ENCODE data around the gene CUX1.
"Not testable (repeated sequence)": the region's sequence is repeated elsewhere in the genome, so short reads cannot be mapped to it uniquely, and the experiment has no call there.

Gene CUX1

DNA sequence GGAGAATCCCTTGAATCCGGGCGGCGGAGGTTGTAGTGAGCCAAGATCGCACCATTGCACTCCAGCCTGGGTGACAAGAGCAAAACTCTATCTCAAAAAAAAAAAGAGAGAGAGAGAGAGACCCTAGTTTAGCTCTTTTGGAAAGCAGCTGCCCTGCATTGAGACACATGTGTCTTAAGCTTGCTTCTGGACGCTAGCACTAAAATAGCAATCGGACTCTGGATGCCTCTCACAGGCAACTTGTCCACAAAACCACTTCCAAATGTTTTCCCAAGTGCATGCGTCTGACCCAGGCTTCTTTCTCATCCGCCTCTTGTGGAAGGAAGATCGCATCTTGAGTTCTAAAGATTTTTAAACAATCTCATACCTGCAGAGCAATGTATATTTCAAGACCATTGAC, 182.7 kb downstream of the CUX1 start:
- DNase-seq (ENCODE audit: low read depth in 2 of 3, low spot score in 1 of 3), result no peak

DNA sequence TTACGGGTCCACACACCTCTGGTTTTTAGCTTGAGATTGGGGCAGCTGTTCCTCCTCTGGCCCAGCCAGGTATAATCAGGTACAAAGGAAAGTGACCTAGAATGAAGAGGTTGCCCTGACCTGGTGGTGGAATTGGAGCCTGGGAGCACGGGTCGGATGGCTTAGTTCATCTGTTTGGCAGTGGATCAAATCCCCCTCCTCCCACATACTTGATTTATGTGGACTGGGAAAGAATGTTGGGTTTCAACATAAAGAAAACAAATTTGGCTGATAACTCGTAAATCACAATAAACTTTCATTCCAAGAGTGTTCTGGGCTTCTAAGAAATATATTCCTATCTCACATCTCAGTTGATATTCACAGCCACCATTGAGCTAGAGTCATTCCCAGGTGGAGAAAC, 186.8 kb downstream of the CUX1 start:
- DNase-seq (ENCODE audit: low read depth in 2 of 3, low spot score in 1 of 3), result no peak

DNA sequence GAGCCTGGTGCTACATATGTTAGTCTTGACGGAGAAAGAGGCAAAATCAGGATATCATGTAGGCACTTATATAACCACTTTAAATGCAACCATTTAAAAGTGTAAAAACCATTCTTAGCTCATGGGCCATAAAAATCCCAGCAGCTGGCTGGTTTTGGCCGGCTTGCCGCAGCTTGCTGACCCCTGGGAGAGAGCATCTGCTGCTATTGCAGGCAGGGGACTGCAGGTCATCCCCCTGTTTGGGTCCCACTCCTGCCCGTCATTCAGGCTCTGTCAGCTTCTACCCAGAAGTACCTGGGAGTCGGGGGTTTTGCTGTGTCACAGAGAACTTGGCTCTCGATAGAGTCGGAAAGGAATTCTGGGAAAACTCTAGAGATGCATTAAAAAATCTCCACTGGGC, 187.4 kb downstream of the CUX1 start:
- no peak for DNase-seq (ENCODE audit: low read depth in 2 of 3, low spot score in 1 of 3)

DNA sequence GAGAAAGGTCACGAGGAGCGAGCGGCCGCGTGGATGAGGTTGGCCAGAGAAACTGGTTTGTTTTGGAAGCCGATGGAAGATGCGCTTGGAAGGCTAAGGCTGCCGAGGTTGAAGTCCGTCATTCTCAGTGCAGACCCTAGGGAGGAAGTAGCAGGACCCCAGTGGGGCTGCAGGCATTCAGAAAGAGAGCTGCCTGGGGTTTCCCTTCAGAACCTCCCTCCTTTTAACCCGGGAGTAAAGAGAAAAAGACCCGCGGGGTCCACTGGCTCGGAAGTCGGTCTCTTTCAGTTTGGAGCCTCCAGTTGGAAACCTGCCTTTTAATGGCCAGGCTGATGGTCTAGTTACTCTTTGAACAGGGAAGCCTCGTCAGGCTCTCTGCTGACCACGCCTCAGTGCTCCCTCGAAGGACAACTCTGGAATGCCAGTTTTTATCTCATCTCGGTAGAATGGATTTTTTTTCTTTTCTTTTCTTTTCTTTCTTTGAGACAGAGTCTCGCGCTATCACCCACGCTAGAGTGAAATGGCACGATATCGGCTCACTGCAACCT, 188.6 kb downstream of the CUX1 start:
- no peak for DNase-seq (ENCODE audit: low read depth in 2 of 3, low spot score in 1 of 3)

DNA sequence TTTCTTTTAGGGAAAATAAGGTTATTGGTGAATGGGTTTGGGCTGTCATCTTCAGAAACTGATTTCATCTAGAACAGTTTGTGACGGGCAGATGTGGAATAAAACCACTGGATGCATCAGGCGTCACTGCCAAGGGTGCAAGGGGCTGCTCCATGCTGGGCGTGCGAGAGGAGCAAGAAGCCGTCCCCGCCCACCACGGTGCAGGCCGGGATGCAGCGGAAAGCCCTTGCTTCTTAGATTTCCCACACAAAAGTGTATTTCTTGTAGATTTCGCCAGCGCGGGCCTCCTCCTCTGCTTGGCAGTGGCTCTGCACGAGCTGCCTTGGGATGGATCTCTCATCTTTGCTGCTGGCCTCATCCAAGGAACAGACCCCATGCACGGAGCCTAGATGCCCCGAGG, 189.3 kb downstream of the CUX1 start:
- DNase-seq (ENCODE audit: low read depth in 2 of 3, low spot score in 1 of 3), result no peak

DNA sequence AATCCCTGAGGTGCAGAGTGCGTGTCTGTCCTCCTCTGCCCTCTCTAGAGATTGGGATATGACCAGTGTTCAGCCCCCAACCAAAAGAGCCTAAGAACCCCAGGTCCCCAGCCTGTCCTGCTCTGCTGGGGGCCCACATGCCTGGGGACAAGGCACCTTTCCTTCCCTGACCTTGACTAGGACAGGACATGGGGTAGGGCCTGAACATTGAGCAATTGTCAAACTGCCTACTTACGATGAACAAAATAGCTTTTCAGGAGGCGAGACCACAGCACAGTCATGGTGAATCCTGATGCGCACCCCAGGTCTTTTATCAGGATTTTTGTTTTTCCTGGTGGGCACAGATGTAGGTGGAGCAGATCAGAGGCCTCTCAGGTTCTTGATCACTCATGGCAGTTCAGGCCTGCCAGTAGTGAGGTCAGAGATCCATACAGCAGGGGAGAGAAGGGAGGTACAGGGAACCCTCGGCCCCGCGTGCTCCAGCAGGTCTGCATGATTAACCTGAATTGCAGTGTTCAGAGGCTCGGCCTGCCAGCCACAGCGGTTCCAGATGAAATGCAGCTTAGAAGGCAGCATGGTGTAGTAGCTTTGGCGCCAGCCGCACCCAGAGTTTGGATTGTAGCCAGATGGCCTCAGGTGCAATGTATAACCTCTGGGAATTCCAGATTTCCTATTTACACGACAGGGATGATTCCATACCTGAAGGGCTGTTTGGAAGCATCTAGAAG, 191.3 kb downstream of the CUX1 start:
- DNase-seq (ENCODE audit: low read depth in 2 of 3, low spot score in 1 of 3), result no peak

DNA sequence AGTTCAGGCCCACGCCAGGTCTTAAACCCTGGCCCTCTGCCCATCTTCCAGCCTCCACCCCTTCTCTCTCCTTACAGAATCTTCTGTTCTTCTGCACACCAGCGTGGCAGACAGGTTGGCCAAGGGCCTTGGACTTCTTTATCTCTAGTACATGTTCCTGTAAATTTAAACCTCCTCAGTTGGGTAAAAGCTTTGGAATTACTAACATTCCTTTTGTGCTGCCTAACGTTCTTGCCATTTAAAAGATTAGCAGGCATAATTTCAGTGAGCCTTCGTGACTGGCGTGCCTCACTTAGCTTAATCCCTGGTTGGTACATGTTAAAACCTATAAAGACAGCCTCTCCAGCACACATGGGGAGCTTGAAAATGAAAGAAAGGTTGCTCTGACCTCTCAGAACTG, 192.2 kb downstream of the CUX1 start:
- DNase-seq (ENCODE audit: low read depth in 2 of 3, low spot score in 1 of 3), result no peak

DNA sequence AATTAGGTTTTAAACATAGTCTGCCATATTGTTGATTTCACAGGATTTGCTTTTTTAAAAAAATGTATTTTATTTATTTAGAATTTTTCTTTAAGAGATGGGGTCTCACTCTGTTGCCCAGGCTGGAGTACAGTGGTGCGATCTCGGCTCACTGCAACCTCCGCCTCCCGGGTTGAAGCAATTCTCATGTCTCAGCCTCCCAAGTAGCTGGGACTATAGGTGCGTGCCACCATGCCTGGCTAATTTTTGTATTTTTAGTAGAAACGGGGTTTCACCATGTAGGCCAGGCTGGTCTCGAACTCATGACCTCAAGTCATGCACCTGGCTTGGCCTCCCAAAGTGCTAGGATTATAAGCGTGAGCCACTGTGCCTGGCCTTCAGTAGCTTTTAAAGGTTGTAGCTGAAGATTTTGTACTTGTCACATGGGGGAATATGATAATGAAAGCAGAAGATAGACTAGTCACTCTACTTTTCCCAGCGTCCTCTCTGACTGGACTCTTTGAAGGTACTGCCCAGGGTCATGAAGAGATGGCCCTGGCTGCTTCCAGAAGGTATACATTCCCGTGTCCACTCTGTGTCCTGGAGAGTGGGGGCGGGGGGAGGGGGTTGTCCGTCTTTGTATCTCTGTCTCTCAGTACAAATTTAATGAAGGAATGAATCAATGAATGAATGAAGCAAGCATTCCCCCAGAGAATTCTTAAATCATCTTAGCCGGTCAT, 194.8 kb downstream of the CUX1 start:
- not testable (repeated sequence) for DNase-seq (ENCODE audit: low read depth in 2 of 3, low spot score in 1 of 3)

DNA sequence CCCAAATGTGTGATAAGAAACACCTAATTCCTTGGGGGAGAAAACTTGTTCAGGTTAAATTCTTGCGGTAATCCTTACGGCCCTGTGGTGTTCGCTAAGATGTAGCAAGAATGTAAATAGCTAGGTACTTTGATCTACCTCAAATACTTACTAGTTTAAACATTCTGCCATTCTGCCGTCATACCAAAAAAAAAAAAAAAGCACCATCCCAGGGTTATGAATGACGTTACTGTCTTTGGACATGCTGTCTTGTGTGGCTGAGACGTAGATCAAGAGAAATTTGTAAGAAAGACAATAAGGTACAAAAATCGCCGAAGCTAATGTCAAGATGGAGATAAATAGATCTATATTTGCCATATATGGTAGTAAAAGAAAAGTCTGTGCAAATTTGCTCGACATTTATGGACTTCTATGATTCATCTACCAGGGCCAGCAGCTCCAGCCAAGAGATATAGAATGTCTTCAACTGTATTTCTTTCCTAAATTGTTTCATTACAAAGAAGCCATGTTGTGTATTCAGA, 195.6 kb downstream of the CUX1 start:
- DNase-seq (ENCODE audit: low read depth in 2 of 3, low spot score in 1 of 3), result no peak

DNA sequence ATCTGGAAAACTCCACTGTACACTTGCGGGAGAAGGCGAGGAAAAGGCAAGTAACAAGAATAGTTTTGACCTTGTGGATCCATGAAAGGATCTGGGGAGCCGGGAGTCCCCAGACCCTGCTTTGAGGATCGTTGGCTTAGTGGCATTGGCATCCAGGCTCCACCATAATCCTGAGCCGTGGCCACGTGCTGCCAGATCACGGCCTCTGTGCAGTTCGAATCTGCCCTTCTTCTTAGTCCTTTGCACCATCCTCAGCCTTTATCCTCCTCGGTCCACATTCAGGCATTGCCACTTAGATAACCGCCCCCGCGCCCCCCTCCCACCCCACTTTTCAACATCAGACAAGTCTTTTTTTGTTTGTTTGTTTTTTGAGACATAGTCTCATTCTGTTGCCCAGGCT, 201.4 kb downstream of the CUX1 start:
- DNase-seq (ENCODE audit: low read depth in 2 of 3, low spot score in 1 of 3), result no peak

DNA sequence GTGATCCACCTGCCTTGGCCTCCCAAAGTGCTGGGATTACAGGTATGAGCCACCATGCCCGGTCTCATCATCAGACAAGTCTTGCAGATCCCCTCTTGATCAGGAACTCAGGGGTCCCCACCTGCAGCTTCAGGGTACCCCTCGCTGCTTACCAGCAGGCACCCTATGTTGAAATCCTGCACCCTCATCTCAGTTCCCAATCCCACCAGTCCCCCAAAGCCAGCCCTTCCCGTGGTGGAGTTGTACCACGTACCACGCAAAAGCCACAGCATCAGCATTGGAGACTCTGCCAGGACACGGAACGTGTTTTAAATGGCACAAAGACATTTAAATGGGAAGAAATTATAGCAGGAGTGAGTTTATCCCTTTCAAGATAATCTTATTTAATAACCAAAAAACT, 202.0 kb downstream of the CUX1 start:
- no peak for DNase-seq (ENCODE audit: low read depth in 2 of 3, low spot score in 1 of 3)

DNA sequence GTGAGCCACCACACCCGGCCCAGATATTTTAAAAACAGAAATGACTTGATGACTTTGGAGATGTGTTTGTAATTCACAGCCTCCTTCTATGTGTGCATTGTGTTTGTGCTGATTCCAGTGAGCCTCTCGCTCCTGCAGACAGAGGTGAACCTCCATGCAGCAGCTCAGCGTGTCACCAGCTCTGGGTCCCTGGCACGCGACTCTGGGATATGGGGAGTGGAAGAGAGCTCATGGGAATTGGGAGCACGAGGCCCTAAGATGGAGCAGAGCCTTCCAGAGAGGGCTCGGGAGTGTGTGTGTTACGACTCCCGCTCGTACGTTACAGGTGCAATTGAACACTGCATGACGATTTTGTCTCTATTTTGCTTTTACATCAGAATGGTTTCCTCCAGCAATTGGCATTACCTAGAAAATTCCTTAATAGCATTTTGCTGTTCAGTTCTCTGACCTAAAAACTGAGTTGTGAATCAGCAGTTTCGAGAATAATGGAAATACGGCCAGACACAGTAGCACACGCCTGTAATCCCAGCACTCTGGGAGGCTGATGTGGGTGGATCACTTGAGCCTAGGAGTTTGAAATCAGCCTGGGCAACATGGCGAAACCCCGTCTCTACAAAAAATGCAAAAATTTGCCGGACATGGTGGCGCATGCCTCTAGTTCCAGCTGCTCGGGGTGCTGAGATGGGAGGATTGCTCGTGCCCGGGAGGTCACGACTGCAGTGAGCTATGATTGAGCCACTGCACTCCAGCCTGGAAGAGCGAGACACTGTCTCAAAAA, 204.6 kb downstream of the CUX1 start:
- DNase-seq (ENCODE audit: low read depth in 2 of 3, low spot score in 1 of 3), result no peak

DNA sequence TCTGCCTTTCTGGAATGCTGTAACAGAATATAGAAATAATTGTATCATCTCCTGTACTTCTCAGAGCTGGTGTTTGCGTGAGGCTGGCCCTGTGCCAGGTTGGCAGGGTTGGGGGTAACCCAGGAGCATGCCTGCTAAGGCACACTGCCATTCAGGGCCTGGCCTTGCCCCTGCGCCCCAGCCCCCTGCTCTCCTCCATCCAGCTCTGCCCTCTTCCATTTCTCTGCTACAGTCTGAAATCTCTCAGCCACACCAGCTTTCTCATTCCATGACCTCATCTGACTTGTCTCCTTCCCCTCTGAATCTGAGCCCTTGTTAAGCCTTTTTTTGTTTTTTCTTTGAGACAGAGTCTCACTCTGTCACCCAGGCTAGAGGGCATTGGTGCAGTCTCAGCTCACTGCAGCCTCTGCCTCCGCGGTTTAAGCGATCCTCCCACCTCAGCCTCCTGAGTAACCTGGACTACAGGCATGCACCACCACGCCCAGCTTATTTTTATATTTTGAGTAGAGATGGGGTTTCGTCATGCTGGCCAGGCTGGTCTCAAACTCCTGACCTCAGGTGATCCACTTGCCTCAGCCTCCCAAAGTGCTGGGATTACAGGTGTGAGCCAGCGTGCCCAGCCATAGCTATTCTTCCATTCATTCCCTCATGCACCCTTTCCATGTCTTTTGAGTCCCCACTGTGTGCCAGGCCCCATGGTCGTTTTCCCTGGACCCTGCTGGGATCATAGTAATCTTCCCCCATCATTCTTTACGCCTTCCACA, 206.8 kb downstream of the CUX1 start:
- DNase-seq (ENCODE audit: low read depth in 2 of 3, low spot score in 1 of 3), result no peak

DNA sequence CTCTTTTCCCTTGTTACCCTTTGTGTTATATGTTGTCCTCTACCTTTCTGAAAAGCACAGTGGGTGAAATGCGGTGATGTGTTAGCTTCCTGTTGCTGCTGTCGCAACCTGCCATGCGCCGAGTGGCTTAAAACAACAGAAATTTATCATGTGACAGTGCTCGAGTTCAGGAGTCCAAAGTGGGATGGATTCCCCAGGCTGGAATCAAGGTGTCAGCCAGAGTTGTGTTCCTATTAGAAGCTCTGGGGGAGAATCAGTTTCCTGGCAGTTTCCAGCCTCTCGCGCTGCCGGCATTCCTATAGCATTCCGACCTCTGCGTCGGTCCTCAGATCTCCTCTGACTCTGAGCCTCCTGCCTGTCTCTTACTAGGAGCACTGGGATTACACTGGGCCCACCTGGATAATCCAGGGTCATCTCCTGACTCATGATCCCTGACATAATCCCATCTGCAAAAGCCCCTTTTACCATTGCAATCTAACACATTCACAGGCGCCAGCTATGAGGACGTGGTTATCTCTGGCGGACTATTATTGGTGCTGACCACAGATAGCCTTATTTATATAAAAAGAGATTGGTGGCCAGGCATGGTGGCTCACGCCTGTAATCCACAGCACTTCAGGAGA, 207.5 kb downstream of the CUX1 start:
- no peak for DNase-seq (ENCODE audit: low read depth in 2 of 3, low spot score in 1 of 3)

DNA sequence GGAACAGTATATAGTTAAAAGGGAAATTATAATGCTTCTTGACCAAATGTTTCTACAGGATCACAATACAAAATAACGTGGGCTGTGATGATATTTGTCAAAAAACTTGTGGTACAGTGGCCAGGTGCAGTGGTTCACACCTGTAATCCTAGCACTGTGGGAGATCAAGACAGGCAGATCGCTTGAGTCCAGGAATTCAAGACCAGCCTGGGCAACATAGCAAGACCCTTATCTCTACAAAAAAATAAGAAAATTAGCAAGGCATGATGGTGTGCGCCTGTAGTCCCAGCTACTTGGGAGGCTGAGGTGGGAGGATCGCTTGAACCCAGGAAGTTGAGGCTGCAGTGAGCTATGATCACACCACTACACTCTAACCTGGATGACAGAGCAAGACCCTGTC, 208.4 kb downstream of the CUX1 start:
- DNase-seq (ENCODE audit: low read depth in 2 of 3, low spot score in 1 of 3), result not testable (repeated sequence)

DNA sequence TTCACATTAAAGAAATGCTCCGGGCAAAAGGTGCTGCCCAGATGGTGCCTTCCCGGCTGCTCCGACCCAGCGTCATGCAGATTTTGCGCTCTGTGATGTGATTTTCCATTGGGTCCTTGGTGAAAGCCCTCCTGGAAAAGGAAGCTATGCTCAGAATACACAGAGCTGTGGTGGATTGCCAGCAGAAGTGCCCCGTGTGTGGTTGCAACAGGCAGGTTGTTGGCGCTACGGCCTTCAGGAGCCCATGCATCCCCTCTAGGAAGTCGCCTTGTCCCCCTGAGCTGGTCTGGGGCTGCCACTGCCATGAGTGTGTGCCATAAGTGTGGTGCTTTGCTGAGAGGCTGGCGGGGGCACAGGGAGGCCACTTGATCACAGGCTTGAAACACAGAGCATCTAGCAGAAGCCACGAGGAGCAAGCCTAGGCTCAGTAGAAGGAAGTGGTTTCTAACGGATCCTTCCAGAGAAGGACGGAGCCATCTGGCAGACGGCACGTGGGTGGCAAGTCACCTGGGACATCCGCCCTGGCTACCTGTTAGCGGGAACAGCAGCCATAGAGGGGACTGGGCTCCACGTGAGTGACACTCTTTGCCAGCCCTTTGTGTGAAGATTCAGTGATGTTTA, 210.9 kb downstream of the CUX1 start:
- no peak for DNase-seq (ENCODE audit: low read depth in 2 of 3, low spot score in 1 of 3)

DNA sequence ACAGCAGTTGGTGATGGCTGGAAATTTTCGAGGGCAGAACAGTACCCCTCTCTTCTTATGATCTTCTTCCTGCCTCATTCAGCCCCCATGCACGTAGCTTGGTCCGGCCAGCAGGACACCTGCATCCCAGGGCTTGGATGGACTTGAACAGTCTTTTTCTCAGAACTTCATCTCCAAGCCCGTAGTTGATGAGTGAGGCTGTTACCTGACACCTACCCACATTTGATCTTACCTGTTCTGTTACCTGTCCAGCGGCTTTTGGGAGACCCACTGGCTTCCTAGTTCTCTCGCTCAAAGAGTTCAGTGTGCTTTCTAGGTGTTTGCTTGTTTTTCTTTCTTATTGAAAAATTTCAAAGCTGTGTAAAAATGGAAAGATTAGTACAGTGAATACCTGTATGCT, 212.2 kb downstream of the CUX1 start:
- no peak for DNase-seq (ENCODE audit: low read depth in 2 of 3, low spot score in 1 of 3)

DNA sequence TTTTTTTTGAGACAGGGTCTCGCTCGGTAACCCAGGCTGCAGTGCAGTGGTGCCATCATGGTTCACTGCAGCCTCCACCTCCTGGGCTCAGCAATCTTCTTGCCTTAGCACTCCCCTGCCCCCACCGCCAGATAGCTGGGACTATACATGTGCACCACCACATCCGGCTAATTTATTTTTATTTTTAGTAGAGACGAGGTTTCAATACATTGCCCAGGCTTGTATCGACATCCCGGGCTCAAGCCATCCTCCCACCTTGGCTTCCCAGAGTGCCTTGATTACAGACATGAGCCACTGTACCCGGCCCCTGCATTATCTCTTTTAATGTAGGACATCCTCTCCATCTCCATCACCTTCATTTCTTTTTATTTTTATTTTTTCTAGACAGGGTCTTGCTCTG, 213.3 kb downstream of the CUX1 start:
- DNase-seq (ENCODE audit: low read depth in 2 of 3, low spot score in 1 of 3), result no peak

DNA sequence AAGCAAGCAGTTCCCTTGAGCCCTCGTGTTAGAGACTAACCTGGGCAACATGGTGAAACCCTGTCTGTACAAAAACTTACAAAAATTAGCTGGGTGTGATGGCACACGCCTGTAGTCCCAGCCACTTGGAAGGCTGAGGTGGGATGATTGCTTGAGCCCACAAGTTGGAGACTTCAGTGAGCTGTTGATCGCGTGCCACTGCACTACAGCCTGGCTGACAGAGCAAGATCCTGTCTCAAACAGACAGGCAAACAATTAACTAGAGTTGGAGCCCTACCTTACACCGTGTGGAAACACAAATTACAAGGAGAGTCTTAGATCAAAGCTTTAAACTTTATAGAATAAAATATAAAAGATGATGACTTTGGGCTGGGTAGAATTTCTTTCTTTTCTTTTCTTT, 219.5 kb downstream of the CUX1 start:
- DNase-seq (ENCODE audit: low read depth in 2 of 3, low spot score in 1 of 3), result no peak

DNA sequence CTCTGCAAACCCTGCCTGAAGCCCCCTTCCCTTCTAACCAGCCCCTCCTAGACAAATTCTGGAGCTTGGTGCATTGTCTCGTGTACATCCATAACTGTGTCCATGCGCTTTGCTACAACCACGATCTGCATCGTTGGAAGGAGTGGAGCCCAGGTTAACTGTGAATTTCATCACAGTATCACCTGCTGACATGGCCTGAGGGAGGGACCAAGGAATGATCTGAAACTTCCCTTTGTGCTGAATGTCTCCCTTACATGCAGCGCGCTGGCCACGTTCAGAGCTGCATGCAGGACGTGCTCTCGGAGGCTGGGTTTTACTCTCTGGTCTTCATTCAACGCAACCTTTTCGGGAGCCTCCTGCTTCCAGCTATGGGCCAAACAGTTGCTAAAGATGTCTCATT, 222.3 kb downstream of the CUX1 start:
- DNase-seq (ENCODE audit: low read depth in 2 of 3, low spot score in 1 of 3), result no peak
